Measurements from ENCODE around the gene MED13L.

The MED13L gene

DNA sequence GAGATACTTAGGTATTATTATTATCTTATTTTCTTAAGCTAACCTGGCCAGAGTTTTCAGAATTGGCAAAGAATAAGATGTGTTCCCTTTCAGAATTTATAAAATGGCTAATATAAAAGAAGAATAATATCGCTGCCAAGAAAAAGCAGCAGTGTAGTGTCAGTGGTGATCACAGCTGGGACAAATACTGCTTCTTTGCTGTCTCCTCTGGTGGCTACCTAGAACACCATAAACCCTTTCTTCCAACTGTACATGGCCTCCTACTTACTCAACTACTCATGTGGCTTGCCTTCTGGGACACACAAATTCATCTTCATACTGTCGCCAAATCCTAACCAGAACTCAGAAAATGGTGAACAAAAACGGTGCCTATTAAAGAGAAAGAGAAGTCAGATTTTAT, 72.7 kb downstream of the MED13L start:
- no peak overlapping the region for H3K4me3 ChIP-seq (ENCODE audit: low read depth, low read length)
- TF ChIP-seq, protein P1, sequence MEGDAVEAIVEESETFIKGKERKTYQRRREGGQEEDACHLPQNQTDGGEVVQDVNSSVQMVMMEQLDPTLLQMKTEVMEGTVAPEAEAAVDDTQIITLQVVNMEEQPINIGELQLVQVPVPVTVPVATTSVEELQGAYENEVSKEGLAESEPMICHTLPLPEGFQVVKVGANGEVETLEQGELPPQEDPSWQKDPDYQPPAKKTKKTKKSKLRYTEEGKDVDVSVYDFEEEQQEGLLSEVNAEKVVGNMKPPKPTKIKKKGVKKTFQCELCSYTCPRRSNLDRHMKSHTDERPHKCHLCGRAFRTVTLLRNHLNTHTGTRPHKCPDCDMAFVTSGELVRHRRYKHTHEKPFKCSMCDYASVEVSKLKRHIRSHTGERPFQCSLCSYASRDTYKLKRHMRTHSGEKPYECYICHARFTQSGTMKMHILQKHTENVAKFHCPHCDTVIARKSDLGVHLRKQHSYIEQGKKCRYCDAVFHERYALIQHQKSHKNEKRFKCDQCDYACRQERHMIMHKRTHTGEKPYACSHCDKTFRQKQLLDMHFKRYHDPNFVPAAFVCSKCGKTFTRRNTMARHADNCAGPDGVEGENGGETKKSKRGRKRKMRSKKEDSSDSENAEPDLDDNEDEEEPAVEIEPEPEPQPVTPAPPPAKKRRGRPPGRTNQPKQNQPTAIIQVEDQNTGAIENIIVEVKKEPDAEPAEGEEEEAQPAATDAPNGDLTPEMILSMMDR (conservative IDR thresholded peaks at IDR 0.05; ENCODE audit: low read depth, low read length), result no peak
- no peak for DNase-seq (ENCODE audit: low read depth)

DNA sequence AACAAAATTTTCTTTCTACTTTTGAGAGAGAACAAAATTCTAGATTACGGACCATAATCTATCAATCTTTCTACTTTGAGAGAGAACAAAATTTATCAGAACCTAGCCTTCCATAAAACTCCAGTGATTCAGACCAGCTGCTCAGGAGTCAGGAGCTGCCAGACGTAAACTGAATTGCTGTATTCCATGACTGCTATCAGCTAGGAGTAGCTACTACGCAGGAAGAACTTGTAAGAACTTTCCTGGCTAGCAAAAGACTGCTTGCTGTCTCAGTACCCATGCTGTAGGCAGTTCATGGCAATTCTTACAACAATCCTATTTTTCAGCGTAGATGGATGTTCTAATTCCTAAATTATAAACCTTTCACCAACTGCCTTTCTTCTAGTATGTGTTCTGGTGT, 73.3 kb downstream of the MED13L start:
- TF ChIP-seq, protein P1 (conservative IDR thresholded peaks at IDR 0.05; ENCODE audit: low read depth, low read length), result no peak
- H3K4me3 ChIP-seq (ENCODE audit: low read depth, low read length), result no peak overlapping the region
- DNase-seq (ENCODE audit: low read depth), result no peak

DNA sequence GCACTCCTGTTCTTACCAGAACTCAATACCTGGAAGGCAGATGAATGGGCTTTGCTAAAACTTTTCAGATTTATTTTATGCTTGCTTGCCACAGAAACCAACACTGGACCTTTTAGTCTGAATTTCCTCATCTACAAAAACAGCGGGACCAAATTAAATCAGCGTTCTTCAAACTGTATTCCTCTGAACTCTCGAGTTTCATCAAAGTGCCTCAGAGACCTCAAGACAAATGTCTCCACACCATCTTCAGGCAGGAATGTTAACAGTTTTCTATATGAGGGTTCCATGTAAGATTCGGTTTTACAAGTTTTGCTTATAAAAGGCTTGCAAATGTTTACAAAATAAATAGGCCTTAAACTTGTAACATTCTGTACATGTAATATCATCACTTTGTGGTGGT, 74.6 kb downstream of the MED13L start:
- DNase-seq (ENCODE audit: low read depth), result peak; percentile 73
- no peak overlapping the region for H3K4me3 ChIP-seq (ENCODE audit: low read depth, low read length)
- TF ChIP-seq, protein P1 (conservative IDR thresholded peaks at IDR 0.05; ENCODE audit: low read depth, low read length), result peak; percentile 55

DNA sequence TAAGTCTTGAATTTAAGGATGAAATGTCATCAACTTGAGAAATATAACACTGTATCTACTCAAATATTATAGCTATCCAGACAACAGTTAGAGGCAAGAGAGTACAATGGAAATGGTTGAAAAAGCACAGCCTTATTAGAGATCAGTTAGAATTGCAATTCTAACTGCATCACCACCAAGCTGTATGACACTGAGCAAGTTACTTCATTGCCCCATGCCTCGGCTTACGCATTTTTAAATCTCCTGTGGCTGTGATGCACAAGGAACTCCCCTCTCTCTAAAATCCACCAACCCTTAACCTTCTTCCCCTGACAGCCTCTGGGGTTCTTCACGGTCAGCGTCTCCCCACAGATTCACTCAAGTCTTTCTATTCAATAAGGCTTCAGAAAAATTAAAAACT, 75.1 kb downstream of the MED13L start:
- TF ChIP-seq, protein P1 (conservative IDR thresholded peaks at IDR 0.05; ENCODE audit: low read depth, low read length), result no peak
- peak; percentile 59 for DNase-seq (ENCODE audit: low read depth)

DNA sequence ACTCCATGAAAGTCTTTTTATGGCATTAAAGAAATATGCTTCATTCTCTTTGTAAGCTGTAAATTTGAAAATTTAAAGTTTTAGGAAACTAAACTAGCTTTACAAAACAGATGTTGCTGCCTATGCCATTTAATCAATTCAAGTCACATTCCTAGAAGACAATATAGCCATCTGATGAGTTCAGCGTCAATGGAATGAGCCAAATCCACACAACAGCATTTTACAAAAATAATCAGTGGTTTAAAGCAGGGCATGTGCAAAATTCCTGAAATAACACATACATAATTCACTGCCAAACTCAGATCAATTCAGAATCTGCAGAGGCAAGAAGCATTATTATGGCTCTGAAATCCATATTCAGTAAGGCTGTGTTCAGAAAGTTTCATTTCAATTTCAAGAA, 75.6 kb downstream of the MED13L start:
- H3K4me3 ChIP-seq (ENCODE audit: low read depth, low read length), result no peak overlapping the region
- TF ChIP-seq, protein P1 (conservative IDR thresholded peaks at IDR 0.05; ENCODE audit: low read depth, low read length), result no peak
- peak; percentile 58 for DNase-seq (ENCODE audit: low read depth)

More for the DNA sequence above, 75.1 kb downstream of the MED13L start:
- no peak overlapping the region for H3K4me3 ChIP-seq (ENCODE audit: low read depth, low read length)

DNA sequence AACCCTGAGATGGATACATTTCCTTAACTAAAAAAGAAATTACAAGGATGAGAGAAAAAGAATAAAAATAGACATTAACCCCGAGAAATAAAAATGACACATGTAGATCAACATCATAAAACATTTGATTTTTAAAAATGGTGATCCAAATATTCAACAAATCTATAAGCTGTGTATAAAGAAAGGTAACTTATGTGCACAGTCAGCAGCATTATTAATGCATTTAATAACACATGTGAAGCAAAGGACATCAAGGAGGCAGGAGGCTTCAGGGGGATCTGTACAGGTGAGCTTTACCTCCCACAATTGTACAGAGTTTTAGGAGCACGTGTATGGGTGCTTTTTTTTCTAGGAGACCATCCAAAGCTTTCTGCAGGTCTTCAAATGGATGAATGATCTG, 76.1 kb downstream of the MED13L start:
- DNase-seq (ENCODE audit: low read depth), result no peak
- TF ChIP-seq, protein P1 (conservative IDR thresholded peaks at IDR 0.05; ENCODE audit: low read depth, low read length), result no peak
- no peak overlapping the region for H3K4me3 ChIP-seq (ENCODE audit: low read depth, low read length)

DNA sequence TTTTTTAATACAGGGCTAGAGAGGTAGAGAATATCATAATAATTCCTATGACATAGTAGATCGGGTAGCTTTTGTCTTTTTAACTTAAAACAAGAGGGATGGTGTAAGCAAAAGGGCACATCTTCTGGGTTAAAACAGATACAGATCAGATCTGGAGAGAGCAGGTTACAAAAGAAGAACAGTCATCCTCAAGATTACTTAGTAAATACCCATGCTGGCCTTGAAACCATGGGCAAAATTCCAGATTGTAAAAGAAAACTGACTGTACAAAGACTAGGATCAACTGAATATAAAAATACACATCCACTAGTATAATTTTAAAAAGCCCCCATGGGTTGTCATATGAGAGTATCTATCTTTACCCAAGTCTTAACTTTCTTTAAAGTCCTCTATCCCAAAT, 76.7 kb downstream of the MED13L start:
- H3K4me3 ChIP-seq (ENCODE audit: low read depth, low read length), result no peak overlapping the region
- peak; percentile 52 for DNase-seq (ENCODE audit: low read depth)
- TF ChIP-seq, protein P1 (conservative IDR thresholded peaks at IDR 0.05; ENCODE audit: low read depth, low read length), result no peak

Data from choroid plexus epithelial cell (primary cell).